EH (cell line): Measurements from ENCODE around the gene SLC6A19.

ENCODE experiments used
- DNase-seq: peaks from one replicate; pipeline ENCODE4 v3.0.0-alpha.2; 2015; ENCODE audit warnings: low read depth

SLC6A19 gene

GRCh38 chr5:1166370-1166769 is 35.0 kb upstream of the SLC6A19 start:
- DNase-seq, result no peak

DNA sequence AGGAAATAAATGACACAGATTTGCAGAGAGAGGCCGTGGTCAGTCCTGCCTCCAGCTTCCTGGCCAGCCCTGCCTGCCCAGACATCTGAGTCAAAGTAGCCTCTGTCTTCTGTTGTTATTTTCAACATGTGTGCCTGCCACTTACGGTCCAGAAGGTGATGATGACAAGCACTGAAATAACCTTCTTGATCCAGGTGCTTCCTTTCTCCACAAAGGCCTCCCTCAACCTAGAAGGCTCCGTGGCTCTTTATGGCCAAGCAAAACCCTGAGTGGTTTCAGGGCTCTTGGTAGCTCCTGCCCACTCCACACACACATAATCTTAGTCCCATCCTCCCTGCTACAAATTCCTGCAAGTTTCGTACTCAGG is 34.1 kb upstream of the SLC6A19 start:
- DNase-seq, result no peak

GRCh38 chr5:1167728-1168709 is 33.4 kb upstream of the SLC6A19 start:
- DNase-seq, result peak; percentile 77

- no peak for DNase-seq
These were observed 32.6 kb upstream of the SLC6A19 start for GRCh38 chr5:1168796-1169195.

DNA sequence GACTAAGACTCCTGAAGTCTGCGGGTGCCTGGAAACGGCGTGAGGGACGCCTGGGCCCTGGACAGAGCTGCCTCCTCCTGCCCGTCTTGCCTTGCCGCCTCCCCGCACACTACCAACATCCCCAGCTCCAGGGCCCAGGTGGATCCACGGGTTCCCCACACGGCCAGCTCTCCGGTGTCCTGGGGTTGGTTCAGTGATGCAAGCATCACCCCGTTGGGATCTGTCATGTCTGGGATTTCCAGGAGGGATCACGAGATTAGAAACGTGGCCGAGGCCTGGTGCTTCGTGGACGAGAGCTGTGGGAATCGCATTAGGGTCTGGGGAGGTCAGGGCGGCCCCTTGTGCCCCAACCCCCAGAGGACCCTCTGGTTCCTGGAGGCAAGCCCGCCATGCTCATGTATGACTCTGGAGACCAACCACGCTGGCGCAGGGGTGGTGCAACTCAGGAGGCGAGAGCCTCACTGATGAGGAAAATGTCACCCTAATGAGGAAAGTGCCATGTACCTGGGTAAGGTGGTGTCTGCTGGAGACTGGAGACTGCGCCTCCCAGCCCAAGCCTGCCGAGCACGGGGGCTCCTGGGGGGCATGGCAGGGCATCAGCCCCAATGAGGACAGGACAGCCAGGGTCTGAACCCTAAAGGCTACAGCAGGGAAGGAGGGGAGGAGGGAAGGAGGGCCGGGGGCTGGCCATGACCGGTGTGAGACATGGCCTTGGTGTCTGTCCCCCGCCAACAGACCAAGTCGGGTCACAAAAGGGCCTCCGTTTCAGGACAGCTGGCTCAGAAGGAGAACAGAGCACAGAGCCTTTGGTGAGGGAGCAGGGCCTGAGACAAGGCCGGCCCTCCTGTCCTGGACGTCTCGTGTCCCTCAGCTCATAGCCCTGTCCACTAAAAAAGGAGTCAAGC is 31.9 kb upstream of the SLC6A19 start:
- no peak for DNase-seq

DNA sequence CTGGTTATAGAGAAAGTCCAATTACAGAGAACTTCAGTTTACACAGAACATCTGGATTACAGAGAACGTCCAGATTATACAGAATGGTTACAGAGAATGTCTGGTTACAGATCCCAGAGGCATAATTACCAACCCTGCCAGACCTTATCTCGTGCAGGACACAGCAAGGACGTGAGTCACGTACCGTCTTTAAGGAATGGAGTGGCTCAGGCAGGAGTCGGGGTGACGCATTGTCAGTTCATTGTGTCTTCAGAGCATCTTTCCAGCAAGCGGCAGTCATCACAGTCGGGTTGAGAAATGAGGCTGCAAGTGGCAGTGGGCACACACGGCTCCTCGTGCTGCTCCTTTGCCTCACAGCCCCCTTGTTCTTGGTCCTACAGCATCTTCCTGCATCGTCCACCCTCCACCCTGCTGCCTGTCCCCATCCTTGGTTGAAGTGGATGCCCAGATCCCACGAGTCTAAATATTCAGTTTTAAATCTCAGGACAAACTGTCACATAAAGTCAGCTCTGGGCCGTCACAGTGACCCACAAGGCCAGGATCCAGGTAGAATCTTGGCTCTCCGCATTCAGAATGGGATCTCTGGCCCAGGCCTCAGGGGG is 30.0 kb upstream of the SLC6A19 start:
- peak; percentile 80 for DNase-seq

GRCh38 chr5:1172007-1172581 is 29.3 kb upstream of the SLC6A19 start:
- DNase-seq, result no peak

GRCh38 chr5:1172670-1173404 is 28.6 kb upstream of the SLC6A19 start:
- no peak for DNase-seq

DNA sequence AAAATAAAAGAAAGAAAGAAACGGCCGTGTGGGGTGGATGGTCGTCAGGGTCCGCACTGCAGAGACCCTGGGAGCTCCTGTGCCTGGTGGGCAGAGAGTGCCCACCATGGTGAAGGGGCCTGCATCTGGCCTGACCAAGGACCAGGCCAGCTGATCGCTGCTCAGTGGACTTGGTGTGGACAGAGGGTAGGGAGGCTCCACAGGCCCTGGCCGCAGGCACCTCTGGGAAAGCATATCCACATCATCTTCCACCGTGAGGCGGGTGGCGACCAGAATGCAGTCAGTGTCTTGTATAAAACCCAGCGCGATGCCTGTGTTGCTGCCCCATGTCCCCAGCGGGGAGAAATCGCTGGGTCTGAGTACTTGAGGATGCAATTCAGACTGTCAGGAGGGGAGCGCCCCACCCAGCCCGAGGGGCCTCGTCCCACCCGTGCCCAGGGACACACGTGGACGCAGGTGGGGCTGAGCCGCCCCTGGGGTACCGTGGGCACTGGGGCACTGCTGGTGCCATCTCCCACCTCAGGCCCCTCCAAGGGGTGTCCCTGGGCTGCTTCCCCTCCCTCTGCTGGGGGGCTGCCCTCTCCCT is 27.8 kb upstream of the SLC6A19 start:
- DNase-seq, result no peak

DNA sequence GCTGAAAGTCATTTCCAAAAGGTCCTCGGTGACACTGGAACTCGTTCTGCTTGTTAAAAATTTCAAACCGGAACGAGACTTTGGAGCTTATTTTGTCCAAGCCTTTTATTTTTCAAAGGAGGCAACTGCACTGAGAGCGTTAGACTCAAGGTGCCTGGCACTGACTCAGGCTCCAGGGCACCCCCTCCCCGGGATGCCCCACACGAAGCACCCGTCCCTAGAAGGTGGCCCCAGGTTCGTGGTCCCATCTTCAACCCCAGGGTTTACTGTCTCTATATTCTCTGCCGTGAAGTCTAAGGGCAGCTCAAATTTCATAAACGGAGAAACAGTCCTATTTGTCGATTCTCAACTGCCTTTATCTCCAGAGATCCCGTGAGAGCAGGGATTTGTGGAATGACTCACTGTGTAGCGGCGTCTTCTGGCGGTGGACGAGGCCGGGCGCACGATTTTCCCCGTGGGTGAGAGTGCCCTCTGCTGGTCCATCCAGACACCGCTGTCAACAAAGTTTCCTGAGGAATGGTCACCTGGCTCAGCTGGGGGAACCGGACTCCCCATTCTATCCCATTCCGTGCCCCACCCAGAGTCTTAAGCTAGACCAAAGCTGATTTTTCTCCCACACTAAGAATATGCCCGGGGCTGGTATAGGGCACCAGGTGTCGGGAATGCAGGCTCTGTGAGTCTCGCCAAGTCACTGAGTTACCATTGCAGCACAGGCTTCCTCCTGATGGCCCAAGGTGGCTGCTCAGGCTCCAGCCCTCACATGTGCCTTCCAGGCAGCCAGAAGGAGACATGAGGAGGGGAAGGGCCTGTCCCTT is 27.1 kb upstream of the SLC6A19 start:
- DNase-seq, result peak; percentile 86

GRCh38 chr5:1175015-1175414 is 26.4 kb upstream of the SLC6A19 start:
- DNase-seq, result no peak

DNA sequence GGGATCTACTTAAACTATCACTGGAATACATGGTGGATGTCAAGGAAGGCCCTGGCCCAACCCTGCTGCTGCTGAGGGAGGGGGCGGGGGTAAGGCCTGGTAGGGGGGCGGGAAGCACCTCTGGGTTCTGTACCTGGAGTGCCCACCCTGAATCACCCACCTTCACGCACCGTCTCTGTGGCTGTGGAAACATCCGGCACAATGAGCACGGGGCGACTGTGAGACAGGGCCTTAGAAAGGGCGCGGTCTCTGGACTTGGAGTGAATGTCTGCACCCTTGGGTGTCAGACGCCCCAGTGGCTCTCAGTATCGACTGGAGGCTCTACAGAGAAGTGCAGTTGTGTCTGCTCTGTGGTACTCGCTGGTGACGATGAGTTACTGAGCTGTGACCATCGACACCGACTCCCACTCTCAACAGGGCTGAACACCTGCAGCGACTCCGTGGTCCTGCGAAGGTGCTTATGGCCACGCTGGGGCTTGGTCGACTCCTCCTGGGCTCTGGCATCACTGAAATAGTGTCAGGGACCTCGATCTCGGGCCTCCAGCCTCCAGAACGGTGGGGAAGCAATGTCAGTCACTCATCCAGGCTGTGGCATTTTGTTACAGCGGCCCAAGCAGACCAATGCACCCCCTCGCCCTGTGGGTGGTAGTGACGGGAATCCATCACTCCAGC is 25.5 kb upstream of the SLC6A19 start:
- DNase-seq, result no peak

DNA sequence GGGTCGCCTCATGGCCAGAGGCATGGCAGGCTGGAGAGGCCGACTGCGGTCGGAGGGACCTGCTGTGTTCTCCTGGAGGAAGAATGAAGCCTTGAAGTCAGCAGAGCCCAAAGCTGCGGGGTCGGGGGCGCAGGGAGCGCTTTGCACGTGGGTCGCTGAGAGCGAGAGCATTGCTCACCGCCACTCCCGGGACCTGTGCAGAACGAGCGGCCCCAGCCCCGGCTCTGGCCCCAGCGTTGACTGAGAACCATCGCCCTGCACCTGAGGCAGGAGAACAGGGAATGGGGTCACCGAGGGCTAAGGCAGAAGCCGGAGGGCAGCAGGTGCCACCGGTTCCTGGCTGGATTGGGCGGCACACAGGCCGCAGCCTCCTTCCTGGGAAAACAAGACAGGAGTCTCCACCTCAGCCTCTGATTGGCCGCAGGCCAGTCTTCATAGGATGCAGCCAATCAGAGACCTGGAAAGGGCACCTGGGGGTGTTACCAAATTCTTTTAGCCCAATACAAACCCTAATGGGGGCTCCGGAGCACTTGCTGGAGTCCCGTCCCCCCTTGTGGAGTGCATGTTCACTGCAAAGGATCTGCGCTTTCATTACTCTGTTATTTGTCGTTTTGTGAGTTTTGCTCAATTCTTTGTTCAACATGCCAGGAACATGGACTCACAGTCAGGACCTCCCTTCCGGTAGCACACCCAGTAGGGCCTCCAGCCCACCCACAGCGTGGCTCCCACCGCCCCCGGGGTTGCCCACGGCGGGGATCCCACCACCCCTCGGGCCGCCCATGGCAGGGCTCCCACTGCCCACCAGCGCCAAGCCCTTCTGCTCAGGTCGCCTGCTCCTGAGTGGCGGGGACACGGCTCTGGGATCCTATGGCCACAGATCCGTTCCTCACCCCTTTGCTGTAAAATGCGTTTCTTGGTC is 24.7 kb upstream of the SLC6A19 start:
- DNase-seq, result no peak

- DNase-seq, result no peak
These were observed 23.4 kb upstream of the SLC6A19 start for GRCh38 chr5:1177826-1178528.

DNA sequence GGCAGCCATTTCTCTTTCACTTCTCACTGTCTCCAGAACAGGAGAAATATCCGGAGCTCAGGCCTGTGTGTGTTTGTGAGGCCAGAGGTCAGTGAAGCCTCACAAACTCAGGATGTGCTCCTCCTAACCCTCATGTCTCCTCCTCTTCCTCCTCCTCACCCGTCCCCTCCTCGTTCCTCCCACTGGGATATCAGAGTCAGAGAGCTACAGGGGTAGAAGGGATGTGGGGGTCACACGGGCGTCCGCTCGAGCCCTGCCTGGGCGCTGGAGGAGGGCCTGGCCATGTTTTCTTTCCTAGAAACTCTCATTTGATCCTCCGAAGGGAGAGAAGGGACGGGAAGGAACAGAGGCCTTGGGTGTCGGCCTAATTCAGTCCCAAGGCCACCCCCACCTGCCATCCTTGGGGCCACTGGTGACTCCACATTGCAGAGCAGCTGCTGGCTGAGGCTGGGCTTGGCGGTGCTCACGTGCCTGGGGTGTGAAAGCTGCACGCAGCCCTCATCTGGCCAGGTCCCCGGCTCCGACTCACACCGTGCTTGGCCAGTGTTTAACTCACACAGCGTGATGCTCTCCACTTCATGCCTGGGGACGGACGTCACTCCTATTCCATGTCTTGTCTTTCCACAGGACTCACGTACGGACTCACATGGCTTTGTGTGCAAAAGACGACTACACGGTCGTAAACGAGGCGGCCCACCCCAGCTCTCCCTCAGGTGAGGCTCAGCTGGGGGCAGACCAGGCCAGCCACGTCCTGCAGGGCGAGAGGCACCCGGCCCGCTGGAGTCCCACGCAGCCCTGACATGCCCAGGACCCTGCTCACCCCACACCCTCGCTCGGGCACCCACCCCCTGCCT is 22.6 kb upstream of the SLC6A19 start:
- no peak for DNase-seq

DNA sequence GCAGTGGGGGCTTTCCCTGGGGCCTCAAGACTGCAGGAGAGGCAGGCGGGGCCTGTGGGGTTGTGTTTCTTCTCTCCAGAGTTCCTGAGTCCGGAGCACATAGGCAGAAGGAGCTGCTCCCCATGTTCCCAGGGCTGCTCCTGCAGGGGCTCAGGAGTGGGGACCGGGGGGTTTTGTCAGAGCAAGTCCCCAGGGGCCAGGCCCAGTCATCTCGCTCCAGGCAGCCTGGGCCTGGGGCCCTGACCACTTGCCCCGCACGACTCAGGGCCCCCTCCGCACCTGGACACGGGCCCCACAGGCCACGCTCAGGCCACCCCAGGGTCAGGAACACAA is 22.0 kb upstream of the SLC6A19 start:
- DNase-seq, result no peak

DNA sequence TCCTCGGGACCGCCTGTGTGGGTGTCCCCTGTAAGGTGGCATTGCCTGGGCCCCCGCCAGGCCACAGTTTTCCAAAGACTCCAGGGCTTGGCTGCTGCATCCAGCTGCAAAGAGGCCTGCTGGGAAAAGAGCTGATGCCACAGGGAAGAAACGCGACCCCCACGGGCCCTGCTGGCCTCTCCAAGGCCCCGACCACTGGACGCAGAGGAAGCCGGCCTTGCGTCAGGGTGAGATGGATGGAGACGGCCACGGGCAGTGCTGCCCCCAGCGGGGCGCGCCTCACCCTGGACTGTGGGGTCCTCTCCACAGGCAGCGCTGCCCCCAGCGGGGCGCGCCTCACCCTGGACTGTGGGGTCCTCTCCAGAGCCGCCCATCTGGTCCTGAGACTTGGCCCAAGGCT is 21.3 kb upstream of the SLC6A19 start:
- DNase-seq, result no peak
